PC-9 (cell line): ENCODE measurements around the gene MYRIP.

ENCODE experiments used
- CTCF ChIP-seq: fragments of 200-600 bp; sonication (generic); conservative IDR thresholded peaks from 2 replicates; pipeline ENCODE4 v1.6.1; 2017; ENCODE audit warnings: mixed run types, antibody characterized with exemption, mild to moderate bottlenecking, moderate library complexity
- EZH2 ChIP-seq: fragments of 200-600 bp; sonication (generic); IDR thresholded peaks from 2 replicates; pipeline ENCODE4 v1.8.0; 2017; ENCODE audit warnings: antibody characterized with exemption, low read depth

- no peak for TF ChIP-seq CTCF
- TF ChIP-seq EZH2 = no peak
Measured at GRCh38 chr3:39903253-39903652, 93.8 kb downstream of the MYRIP start.
